ENCODE results near the gene TMEM163.
"Not testable (repeated sequence)": the region's sequence is repeated elsewhere in the genome, so short reads cannot be mapped to it uniquely, and the experiment has no call there.

Gene TMEM163

GRCh38 chr2:134573085-134573370 lies 145.8 kb downstream of the TMEM163 start:
- no peak for DNase-seq

GRCh38 chr2:134572314-134573084 lies 146.3 kb downstream of the TMEM163 start:
- DNase-seq, result no peak

GRCh38 chr2:134570676-134571075 lies 148.1 kb downstream of the TMEM163 start:
- no peak for DNase-seq

GRCh38 chr2:134568413-134568812 lies 150.4 kb downstream of the TMEM163 start:
- DNase-seq, result no peak

- DNase-seq, result no peak
Observed at GRCh38 chr2:134567666-134568065, 151.1 kb downstream of the TMEM163 start.

- DNase-seq, result not testable (repeated sequence)
Observed at GRCh38 chr2:134564955-134565354, 153.8 kb downstream of the TMEM163 start.

- peak; percentile 46 for DNase-seq
Observed at GRCh38 chr2:134564549-134564948, 154.3 kb downstream of the TMEM163 start.

GRCh38 chr2:134558208-134558830 lies 160.5 kb downstream of the TMEM163 start:
- no peak for DNase-seq

GRCh38 chr2:134555411-134555810 lies 163.4 kb downstream of the TMEM163 start:
- DNase-seq, result no peak

GRCh38 chr2:134553657-134554056 lies 165.1 kb downstream of the TMEM163 start:
- no peak for DNase-seq

GRCh38 chr2:134550566-134551164 lies 168.1 kb downstream of the TMEM163 start:
- DNase-seq, result no peak

- no peak for DNase-seq
Observed at GRCh38 chr2:134549104-134549503, 169.7 kb downstream of the TMEM163 start.

- DNase-seq, result no peak
Observed at GRCh38 chr2:134540990-134541389, 177.8 kb downstream of the TMEM163 start.

GRCh38 chr2:134539981-134540380 lies 178.8 kb downstream of the TMEM163 start:
- DNase-seq, result no peak

- no peak for DNase-seq
Observed at GRCh38 chr2:134537702-134538101, 181.1 kb downstream of the TMEM163 start.

GRCh38 chr2:134537121-134537520 lies 181.7 kb downstream of the TMEM163 start:
- no peak for DNase-seq

- DNase-seq, result no peak
Observed at GRCh38 chr2:134536296-134536695, 182.5 kb downstream of the TMEM163 start.

GRCh38 chr2:134532537-134532936 lies 186.3 kb downstream of the TMEM163 start:
- no peak for DNase-seq

- DNase-seq, result no peak
Observed at GRCh38 chr2:134527381-134527780, 191.4 kb downstream of the TMEM163 start.

- DNase-seq, result no peak
Observed at GRCh38 chr2:134522496-134523455, 196.0 kb downstream of the TMEM163 start.

- no peak for DNase-seq
Observed at GRCh38 chr2:134518101-134518500, 200.7 kb downstream of the TMEM163 start.

- DNase-seq, result no peak
Observed at GRCh38 chr2:134515137-134515536, 203.7 kb downstream of the TMEM163 start.

GRCh38 chr2:134513465-134513804 lies 205.4 kb downstream of the TMEM163 start:
- no peak for DNase-seq
